ENCODE results near the gene FOXF1.

Gene FOXF1

GRCh38 chr16:86530251-86531190 is 20.2 kb downstream of the FOXF1 start:
- Histone ChIP-seq H3K4me3 (ENCODE audit: low read length) (no peak overlapping the region), H2AFZ (ENCODE audit: low read depth, low read length) (no peak overlapping the region), H3K27ac (ENCODE audit: low read length) (no peak overlapping the region), H4K20me1 (ENCODE audit: insufficient read depth, low read length) (no peaks in the 10 kb centered on the region), H3K9ac (ENCODE audit: low read length) (no peak overlapping the region), H3K79me2 (ENCODE audit: low read length) (no peaks in the 10 kb centered on the region), H3K4me1 (ENCODE audit: low read length) (no peaks in the 10 kb centered on the region), H3K4me2 (ENCODE audit: low read length) (no peak overlapping the region), H3K36me3 (replicated peaks; ENCODE audit: low read depth, low read length) (no peaks in the 10 kb centered on the region), H3K27me3 (ENCODE audit: low read depth, low read length) (no peaks in the 10 kb centered on the region), H3K9me3 (ENCODE audit: insufficient read depth, low read length) (no peaks in the 10 kb centered on the region)
- TF ChIP-seq EZH2phosphoT487 (IDR thresholded peaks at IDR 0.05; ENCODE audit: low read depth) (no peak), CTCF (IDR thresholded peaks at IDR 0.05; ENCODE audit: low read depth, low read length) (no peak)

GRCh38 chr16:86531191-86531545 is 20.8 kb downstream of the FOXF1 start:
- no peaks in the 10 kb centered on the region for H3K27me3 ChIP-seq (ENCODE audit: low read depth, low read length)
- H3K9ac ChIP-seq (ENCODE audit: low read length): no peak overlapping the region
- H2AFZ ChIP-seq (ENCODE audit: low read depth, low read length): no peak overlapping the region
- no peak overlapping the region for H3K27ac ChIP-seq (ENCODE audit: low read length)
- TF ChIP-seq CTCF (IDR thresholded peaks at IDR 0.05; ENCODE audit: low read depth, low read length): no peak
- no peak for TF ChIP-seq EZH2phosphoT487 (IDR thresholded peaks at IDR 0.05; ENCODE audit: low read depth)
- H3K9me3 ChIP-seq (ENCODE audit: insufficient read depth, low read length): no peaks in the 10 kb centered on the region
- H4K20me1 ChIP-seq (ENCODE audit: insufficient read depth, low read length): no peaks in the 10 kb centered on the region
- H3K79me2 ChIP-seq (ENCODE audit: low read length): no peaks in the 10 kb centered on the region
- H3K4me1 ChIP-seq (ENCODE audit: low read length): no peaks in the 10 kb centered on the region
- no peaks in the 10 kb centered on the region for H3K36me3 ChIP-seq (replicated peaks; ENCODE audit: low read depth, low read length)
- H3K4me3 ChIP-seq (ENCODE audit: low read length): no peak overlapping the region
- H3K4me2 ChIP-seq (ENCODE audit: low read length): no peak overlapping the region

GRCh38 chr16:86531641-86532525 is 21.6 kb downstream of the FOXF1 start:
- Histone ChIP-seq H3K36me3 (replicated peaks; ENCODE audit: low read depth, low read length) (no peaks in the 10 kb centered on the region), H3K9ac (ENCODE audit: low read length) (no peak overlapping the region), H3K4me2 (ENCODE audit: low read length) (no peak overlapping the region), H3K9me3 (ENCODE audit: insufficient read depth, low read length) (no peaks in the 10 kb centered on the region), H2AFZ (ENCODE audit: low read depth, low read length) (no peak overlapping the region), H3K27ac (ENCODE audit: low read length) (no peak overlapping the region), H4K20me1 (ENCODE audit: insufficient read depth, low read length) (no peaks in the 10 kb centered on the region), H3K4me3 (ENCODE audit: low read length) (no peak overlapping the region), H3K4me1 (ENCODE audit: low read length) (no peaks in the 10 kb centered on the region), H3K27me3 (ENCODE audit: low read depth, low read length) (no peaks in the 10 kb centered on the region), H3K79me2 (ENCODE audit: low read length) (no peaks in the 10 kb centered on the region)
- TF ChIP-seq CTCF (IDR thresholded peaks at IDR 0.05; ENCODE audit: low read depth, low read length): no peak
- TF ChIP-seq EZH2phosphoT487 (IDR thresholded peaks at IDR 0.05; ENCODE audit: low read depth): no peak

- Histone ChIP-seq H3K4me2 (ENCODE audit: low read length) (no peak overlapping the region), H4K20me1 (ENCODE audit: insufficient read depth, low read length) (no peaks in the 10 kb centered on the region), H3K9ac (ENCODE audit: low read length) (no peak overlapping the region), H2AFZ (ENCODE audit: low read depth, low read length) (no peak overlapping the region), H3K9me3 (ENCODE audit: insufficient read depth, low read length) (no peaks in the 10 kb centered on the region), H3K27me3 (ENCODE audit: low read depth, low read length) (no peaks in the 10 kb centered on the region), H3K36me3 (replicated peaks; ENCODE audit: low read depth, low read length) (no peaks in the 10 kb centered on the region), H3K4me1 (ENCODE audit: low read length) (no peaks in the 10 kb centered on the region), H3K4me3 (ENCODE audit: low read length) (no peak overlapping the region), H3K27ac (ENCODE audit: low read length) (no peak overlapping the region), H3K79me2 (ENCODE audit: low read length) (no peaks in the 10 kb centered on the region)
- TF ChIP-seq EZH2phosphoT487 (IDR thresholded peaks at IDR 0.05; ENCODE audit: low read depth): no peak
- TF ChIP-seq CTCF (IDR thresholded peaks at IDR 0.05; ENCODE audit: low read depth, low read length): no peak
These were observed 22.1 kb downstream of the FOXF1 start for GRCh38 chr16:86532526-86532815.

Measured in OCI-LY3 (cell line).